Adrenal gland (tissue), 5 donors: ENCODE data around the gene SCN2A.

ENCODE experiments used
- POLR2A ChIP-seq, 2 donors: fragments of 450-650 bp; IDR thresholded peaks; one replicate each; pipeline ENCODE4 v1.6.1; 2017; ENCODE audit warnings: antibody characterized with exemption in 2 of 2, mild to moderate bottlenecking in 2 of 2, moderate library complexity in 1 of 2
- TF ChIP-seq, protein P1 (sequence below), 6 experiments: fragments of 450-650 bp in 4 of 6; fragments of 200-600 bp in 2 of 6; sonication (generic) in 1 of 6; IDR thresholded peaks; 1 replicate in 5 of 6; 2 replicates in 1 of 6; pipeline versions ENCODE4 v1.5.1 to v1.8.0; 2016 to 2021; ENCODE audit warnings: antibody characterized with exemption in 6 of 6, mild to moderate bottlenecking in 2 of 6, moderate library complexity in 1 of 6
- donor health status: DM: no; HTN: no; CAD: no.

DNA sequence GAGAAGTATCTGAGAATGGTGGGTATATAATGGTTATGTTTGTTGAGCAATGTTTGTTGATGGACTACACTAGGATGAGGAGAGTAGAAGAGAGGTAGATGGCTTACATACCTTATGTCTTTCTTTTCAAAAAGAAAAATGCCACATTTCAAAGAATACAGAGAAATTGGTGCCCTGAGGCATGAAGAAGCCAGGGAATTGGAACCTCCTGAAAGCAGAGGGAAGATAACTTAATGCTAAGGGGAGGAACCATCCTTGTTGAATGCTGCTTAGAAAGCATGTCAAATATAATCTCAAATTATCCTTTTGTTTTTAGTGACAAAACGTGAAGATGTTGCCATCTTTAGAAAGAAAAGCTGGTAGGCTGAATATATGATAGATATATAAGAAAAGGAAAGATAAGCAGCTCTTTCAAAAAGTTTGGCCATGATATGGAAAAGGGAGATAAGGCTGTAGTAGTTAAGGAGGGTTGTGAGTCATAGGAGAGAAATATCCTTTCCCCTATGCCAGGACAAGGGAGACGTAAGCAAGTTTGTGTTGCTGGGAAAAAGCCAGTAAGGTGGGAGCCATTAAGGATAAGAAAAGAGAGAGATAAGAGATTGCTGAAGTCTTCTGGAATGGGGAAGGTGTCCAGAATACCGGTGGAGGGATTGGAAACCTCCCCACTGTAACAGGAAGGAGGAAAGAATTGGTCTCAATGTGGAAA lies 66.3 kb downstream of the SCN2A start:
- TF ChIP-seq, protein P1, sequence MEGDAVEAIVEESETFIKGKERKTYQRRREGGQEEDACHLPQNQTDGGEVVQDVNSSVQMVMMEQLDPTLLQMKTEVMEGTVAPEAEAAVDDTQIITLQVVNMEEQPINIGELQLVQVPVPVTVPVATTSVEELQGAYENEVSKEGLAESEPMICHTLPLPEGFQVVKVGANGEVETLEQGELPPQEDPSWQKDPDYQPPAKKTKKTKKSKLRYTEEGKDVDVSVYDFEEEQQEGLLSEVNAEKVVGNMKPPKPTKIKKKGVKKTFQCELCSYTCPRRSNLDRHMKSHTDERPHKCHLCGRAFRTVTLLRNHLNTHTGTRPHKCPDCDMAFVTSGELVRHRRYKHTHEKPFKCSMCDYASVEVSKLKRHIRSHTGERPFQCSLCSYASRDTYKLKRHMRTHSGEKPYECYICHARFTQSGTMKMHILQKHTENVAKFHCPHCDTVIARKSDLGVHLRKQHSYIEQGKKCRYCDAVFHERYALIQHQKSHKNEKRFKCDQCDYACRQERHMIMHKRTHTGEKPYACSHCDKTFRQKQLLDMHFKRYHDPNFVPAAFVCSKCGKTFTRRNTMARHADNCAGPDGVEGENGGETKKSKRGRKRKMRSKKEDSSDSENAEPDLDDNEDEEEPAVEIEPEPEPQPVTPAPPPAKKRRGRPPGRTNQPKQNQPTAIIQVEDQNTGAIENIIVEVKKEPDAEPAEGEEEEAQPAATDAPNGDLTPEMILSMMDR (IDR thresholded peaks at IDR 0.05) = no peak
- TF ChIP-seq POLR2A (IDR thresholded peaks at IDR 0.05) = no peak
